ENCODE data around the gene LDLRAD4.

Gene LDLRAD4

DNA sequence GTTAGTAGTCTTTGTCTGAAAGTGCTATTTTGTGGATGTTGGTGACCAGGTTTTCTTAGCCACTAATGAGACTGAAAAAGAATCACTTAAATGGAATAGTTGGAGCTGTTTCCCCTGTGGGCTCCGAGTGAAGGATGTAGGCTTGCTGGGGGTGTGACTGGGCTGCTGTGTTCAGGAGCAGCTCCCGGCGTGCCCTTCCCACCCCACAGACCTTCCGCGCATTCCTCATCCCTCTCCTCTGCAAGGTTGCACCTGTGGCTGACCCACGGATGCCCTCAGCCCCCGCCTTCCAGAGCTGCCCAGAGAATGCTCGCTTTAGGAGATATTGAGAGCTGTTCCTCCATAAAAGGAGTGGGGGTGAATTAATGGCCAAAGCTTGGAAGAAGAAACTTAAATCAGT lies 174.3 kb downstream of the LDLRAD4 start:
- no peak for DNase-seq

DNA sequence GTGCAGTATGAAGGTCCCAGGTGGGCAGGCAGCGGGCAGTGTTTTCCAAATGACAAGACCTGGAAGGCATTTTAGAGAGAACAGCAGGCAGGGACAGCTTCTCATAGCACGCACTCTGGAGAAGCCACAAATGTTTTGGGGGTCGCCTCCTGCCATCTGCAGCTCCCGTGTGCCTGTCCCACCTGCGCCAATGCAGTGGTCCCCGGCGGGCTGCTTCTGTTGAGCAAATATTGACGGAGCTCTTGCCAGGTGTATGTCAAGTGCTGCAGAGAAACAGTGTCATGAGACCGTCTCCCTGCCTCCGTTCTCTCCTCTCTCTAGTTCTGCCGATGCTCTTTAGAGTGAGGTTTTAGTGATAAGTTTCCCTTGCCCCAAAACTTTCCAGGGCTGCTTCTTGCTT lies 174.8 kb downstream of the LDLRAD4 start:
- no peak for DNase-seq

DNA sequence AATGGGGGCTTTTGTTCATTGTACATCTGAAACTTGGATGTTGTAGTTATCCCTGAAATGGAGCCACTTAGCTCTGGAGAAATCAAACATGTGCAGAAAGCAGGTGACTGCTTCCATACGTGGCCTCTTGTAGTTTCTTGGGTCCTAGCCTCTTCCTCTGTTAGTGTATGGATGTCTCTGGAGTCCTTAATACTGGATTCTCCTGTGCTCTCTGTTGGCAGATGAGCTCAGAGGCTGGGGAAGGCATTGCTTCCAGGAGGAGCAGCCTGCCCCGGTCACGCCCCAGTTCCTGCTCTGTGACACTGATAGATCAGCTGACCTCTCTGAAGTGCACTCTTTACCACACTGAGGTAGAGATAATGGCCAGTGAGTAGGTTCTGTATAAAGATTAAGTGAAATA lies 176.2 kb downstream of the LDLRAD4 start:
- DNase-seq, result no peak

- DNase-seq, result no peak
Observed at GRCh38 chr18:13395577-13395976, 177.0 kb downstream of the LDLRAD4 start.

- no peak for DNase-seq
Observed at GRCh38 chr18:13397504-13398163, 179.1 kb downstream of the LDLRAD4 start.

GRCh38 chr18:13398631-13399030 lies 180.1 kb downstream of the LDLRAD4 start:
- no peak for DNase-seq

DNA sequence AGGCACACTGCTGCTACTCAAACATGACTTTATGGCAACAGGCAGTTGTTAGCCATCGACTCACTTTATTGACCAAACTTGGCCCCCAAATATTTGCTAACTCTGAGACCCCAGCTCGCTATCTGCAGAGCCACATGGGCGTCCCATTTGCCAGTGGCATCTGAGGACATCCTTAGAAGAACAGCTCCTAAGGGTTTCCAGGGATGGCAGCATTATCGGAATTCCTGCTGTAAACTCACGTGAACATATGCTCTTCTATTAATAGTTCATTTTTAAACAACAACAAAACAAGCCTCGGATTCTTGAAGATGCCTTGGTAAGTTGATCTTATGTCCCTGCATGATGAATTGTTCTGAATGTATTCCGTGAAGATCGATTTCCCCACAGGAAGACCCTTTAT lies 181.0 kb downstream of the LDLRAD4 start:
- DNase-seq, result no peak

GRCh38 chr18:13400636-13401315 lies 182.2 kb downstream of the LDLRAD4 start:
- DNase-seq, result no peak

DNA sequence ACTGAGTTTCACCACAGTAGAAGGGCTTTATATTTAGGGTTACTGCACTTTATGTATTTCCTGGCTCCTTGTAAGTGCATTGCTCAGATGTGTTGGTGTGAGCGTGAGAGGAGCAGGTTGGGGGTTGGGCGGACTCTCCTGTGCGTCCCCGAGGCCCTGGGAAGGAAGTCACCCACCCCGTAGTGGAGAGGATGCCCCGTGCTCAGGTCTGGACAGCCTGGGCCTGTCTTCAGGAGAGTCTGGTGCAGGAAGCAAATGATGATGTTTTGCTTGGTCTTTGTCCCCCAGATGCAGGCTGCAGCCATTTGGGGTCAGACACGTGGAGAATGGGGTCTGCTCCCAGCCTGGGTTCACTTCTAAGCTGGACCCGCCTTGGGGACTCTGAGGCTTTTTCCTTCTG lies 182.8 kb downstream of the LDLRAD4 start:
- no peak for DNase-seq

DNA sequence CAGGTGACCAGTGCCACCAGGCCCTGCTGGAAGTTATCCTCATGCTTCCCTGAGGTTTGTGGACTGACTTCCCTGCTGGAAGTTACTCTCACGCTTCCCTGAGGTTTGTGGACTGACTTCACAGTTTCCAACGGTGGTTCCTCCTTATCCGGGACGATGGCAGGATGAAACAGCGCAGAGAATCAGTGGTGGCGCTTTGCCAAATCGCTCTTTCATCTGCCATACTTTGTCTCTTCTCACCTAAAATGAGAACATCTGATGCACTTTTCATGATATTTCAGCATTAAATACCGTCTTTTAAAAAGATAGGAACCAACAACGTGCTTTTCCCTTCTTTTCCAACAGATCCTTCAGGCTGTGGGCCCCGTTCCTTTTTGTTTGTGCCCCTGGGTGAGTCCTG lies 183.3 kb downstream of the LDLRAD4 start:
- DNase-seq, result no peak

DNA sequence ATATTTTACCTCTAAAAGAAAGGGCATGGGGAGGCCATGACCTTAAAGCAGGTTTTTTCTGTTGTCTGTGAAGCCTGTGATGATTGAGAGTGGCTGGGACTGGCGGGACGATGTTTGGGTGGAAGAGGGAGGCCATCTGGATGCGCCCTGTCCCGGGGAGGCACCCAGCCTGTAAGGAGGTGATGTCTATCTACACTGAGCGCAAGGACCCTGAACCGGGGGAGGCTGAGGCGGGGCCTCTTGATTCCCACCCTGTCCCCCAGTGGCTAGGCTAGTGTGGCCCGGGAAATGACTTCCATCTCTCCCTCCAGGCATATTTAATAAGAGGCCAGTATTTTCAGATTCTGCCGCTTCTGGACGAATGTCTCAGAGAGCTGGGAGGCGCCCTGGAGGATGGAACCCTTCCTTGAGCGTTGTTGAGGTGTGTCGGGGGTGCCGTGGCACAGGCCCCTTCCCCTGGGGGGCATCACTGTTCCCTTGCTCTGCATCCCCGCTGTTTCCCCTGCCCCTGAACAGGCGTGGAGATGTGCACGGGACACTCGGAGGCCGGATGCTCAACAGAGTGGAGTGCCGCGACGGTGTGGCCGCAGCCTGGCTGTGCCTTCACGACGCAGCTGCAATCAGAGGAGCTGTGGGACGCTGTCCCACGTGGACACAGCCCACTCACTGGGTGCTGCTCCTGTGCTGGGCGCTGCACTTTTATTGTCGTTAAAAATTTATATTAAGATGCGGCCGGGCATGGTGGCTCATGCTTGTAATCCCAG lies 185.4 kb downstream of the LDLRAD4 start:
- DNase-seq, result no peak

- no peak for DNase-seq
Observed at GRCh38 chr18:13405305-13406038, 186.9 kb downstream of the LDLRAD4 start.

DNA sequence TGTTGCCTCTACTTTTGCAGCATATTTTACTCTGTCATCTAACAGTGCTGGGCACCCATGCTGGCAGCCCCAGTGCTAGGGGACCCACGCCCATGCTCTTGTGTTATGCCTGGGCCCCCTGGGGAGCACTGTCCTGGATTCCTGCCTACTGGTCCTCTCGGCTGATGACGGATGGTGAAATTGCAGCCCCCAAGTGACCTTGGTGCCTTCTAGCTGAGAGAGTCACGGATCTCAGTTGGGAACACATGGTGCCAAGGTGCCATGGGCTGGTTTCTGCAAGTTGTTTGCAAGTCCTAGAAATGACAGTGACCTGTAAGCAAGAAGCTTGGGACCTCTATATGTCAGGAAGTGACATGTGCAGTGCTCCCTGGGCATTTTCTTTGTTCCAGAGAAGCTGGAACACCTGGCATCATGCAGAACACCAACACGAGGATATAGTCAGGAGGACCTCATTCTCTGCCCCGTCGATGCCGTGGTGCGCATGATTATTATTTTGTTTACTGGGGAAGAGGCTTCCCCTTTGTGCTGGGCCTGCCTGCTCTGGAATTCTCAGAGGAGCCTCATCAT lies 187.6 kb downstream of the LDLRAD4 start:
- DNase-seq, result no peak

GRCh38 chr18:13406736-13407135 lies 188.2 kb downstream of the LDLRAD4 start:
- no peak for DNase-seq

DNA sequence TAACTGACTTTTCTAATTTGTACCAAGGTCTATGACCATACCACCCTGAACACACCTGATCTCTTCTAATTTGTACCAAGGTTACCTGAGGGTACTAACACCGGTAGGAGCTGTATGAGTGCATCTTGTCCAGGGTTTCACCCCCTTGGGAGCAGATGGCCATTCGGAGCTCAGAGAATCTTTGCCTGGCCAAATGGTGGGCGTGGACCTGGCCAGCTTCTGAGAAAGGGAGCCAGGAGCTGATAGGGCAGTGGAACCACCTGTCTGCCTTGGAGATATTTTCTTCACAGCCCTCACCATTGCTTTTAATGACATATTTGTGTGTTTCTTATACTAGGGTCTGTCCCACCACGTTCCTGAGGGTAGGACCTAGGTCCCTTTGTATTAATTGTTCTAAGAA lies 188.9 kb downstream of the LDLRAD4 start:
- DNase-seq, result no peak

DNA sequence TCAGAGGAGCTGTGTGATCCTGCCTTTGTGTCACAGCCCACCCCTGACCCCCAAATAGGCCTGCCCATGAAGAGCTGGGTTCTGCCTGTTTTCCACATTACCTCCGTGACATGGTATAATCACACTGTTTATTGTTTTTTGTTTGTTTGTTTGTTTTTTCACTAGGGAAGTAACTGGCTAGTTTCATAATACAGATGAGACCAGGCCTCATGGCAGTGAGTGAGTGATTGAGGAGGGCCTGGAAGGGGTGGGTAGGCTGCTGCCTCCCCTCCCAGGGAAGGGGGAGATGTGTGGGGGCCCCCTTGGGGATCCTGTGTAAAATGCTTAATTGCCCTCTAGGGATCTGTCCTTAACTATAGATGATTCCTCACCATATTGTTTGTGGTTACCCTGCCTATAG lies 190.5 kb downstream of the LDLRAD4 start:
- no peak for DNase-seq

GRCh38 chr18:13409997-13410396 lies 191.4 kb downstream of the LDLRAD4 start:
- DNase-seq, result no peak

GRCh38 chr18:13410471-13410870 lies 191.9 kb downstream of the LDLRAD4 start:
- no peak for DNase-seq

DNA sequence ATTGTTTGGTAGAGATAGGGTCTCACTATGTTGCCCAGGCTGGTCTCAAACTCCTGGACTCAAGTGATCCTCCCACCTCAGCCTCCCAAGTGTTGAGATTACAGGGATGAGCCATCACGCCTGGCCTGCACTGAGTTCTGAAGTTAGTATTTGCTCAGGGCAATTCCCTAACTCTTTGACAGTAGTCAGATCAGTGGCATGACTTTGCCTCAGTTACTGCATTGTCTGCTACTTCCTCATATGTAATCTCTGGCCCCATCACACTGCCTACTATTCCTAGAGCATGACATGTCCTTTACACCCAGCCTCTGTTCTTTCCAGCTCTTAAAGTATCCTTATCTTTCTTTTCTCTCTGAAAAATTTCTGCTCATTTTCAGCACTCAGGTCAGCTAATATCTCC lies 193.5 kb downstream of the LDLRAD4 start:
- no peak for DNase-seq

DNA sequence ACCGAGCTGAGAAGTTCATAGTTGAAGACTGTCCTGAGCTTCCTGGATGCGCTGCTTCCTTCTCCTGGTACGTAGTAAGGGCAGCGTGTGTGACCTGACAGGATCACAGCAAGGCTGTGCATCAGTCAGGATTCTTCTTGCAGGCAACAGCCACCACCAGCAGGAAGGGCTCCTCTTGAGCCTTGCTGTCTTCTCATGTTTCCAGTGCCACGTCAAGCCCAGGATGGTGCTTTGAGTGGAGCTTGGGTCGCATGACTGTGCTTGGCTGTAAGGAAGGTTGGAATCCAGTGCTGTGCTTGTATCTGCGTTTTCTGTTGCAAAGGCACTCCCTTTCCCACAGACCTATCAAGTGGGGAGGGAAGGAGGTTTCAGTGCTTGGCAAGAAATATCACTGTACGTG lies 194.3 kb downstream of the LDLRAD4 start:
- DNase-seq, result no peak

GRCh38 chr18:13414102-13414501 lies 195.5 kb downstream of the LDLRAD4 start:
- DNase-seq, result no peak

DNA sequence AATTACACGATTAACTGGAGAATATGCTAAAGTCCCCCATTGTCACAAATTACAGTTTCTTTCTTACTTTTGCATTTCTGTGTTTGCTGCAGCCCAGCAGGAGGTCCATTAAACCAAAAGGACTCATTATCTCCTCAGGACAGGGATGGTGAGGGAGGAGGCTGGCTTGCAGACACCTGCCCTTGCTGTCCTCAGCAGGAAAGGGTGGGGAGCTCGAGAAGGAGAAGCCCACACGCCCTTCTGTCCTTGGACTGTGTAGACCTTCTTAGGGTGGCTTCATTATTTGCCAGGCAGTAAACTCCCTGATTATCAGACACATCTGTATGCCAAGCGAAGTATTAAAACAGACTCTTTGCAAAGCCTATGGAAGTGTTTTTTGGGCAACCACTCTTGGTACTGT lies 196.0 kb downstream of the LDLRAD4 start:
- DNase-seq, result no peak

DNA sequence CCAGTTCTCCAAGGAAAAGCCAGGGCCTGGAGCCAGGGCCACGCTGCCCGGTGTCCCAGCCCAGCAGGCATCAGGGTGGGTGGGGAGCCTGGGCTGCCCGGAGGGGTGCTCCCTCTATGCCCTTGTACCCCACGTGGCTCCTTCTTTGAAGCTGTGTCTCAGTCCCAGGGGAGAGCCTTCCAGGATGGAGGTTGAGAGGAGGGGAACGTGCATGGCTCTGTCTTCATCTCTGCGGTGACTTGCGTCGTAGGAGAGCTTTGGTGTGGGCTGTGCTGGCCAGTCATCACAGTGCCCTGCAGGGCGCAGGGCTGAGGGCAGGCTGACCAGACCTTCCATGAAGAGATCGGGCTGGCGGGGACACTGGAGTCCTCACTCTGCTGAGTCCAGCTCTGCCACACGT lies 197.2 kb downstream of the LDLRAD4 start:
- DNase-seq, result no peak

All from effector CD4-positive, alpha-beta T cell (primary cell).